Right hindlimb (tissue), 1 donor: Measurements from ENCODE around the gene SURF2.

ENCODE experiments used
- DNase-seq: peaks from one replicate; pipeline ENCODE4 v3.0.0-alpha.2; 2018

The SURF2 gene

GRCh38 chr9:133404454-133405002 lies 48.2 kb downstream of the SURF2 start:
- no peak for DNase-seq

DNA sequence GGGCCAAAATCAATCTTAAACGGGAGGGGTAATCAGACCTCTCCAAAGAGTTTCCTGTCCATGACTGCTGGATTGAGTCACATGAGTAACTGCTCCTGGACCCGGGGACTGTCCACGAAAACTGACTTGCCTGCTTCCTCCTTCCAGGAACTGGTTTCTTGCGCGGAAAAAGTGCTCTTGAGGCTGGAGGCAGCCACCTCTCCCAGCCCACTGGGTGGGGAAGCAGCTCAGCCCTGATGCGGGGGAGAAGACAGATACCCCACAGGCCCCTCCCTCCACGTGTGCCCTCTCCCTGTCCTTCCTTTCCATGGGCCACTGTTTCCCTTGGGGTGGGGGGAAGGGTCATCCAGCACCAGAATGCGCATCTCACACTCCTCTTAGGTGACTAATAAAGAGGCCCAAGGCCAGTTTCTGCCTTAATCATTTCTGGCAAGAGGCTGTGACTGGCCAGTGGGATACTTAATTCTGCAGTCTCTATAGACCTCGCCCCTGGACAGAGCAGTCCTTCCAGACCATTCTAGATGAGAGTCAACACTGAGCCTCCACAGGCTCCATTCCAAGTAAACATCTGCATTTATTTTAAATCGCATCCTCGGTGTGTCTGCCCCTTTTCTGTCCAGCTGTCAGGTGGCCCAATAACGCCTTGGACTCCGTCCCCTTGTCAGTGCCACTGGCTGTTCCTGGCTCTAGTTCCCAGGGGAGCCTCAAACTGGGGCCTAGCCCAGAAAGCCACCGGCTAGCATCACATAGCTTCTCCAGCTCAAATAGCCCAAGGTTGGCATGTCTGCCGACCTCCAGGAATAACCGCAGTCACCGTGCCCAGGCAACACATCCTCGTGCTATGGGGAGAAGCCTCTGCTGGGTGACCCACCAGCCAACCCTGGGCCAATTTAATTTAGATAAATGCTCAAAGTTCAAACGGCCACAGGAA lies 49.4 kb downstream of the SURF2 start:
- no peak for DNase-seq

DNA sequence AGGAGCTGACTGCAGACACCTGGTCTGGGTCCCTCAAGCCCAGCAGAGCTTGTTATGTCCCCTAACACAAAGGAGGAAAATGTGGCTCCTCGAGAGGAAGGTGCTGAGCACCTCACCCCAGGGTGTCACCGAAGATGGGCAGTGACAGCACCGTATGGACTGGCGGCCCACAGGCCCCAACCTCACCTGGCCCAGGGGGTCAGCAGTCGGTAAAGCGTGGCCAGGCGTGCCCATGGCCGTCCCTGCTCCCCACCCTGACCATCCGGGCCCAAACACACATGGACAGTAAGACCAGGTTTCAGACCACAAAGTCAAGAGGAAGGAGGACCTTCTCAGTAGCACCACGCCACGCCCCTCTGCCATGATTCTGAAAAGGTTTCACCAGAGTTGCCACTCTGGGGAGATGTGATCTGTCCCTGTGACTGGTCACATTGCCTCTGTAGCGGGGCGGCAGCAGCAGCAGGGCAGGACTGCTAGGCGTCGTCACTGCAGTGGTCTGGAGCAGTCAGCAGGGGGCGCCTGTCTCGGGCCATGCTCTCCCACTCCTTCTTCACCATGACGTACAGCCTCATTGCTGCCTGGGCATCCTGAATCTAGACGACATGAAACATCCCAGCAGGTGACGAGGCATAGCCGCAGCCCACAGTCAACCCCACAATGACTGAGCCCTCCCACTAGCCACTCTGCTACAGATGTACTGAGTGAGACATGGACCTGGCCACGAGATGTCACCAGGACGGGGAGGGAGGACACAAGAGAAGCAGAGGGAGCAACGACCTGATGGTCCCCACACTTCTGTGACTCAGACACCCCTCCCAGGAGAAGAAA lies 50.3 kb downstream of the SURF2 start:
- peak; percentile 71 for DNase-seq

- DNase-seq, result no peak
These were observed 51.7 kb downstream of the SURF2 start for GRCh38 chr9:133408042-133408441.
